GM06990 (cell line): ENCODE data around the gene SLC12A8.

ENCODE experiments used
- DNase-seq: peaks from one replicate; pipeline ENCODE4 v3.0.0-alpha.2; 2011; ENCODE audit not compliant: insufficient read length; ENCODE audit errors: extremely low read depth
- H3K27me3 ChIP-seq: replicated peaks from 2 replicates; pipeline ENCODE4 v1.6.0; 2011; ENCODE audit warnings: low read length; ENCODE audit not compliant: control insufficient read depth, insufficient read depth
- H3K36me3 ChIP-seq: 2 replicates; pipeline ENCODE4 v1.5.1; 2011; ENCODE audit warnings: low read length; ENCODE audit not compliant: control insufficient read depth, insufficient read depth
- H3K4me3 ChIP-seq: replicated peaks from 2 replicates; pipeline ENCODE4 v1.5.1; 2011; ENCODE audit warnings: low read depth, mild to moderate bottlenecking, control low read depth, low read length
- TF ChIP-seq, protein P1 (sequence below): IDR thresholded peaks from 2 replicates; pipeline ENCODE4 v1.5.1; 2011; ENCODE audit warnings: low read length, control low read depth, mild to moderate bottlenecking, inconsistent platforms; ENCODE audit not compliant: insufficient read depth, poor library complexity, severe bottlenecking

Gene SLC12A8

DNA sequence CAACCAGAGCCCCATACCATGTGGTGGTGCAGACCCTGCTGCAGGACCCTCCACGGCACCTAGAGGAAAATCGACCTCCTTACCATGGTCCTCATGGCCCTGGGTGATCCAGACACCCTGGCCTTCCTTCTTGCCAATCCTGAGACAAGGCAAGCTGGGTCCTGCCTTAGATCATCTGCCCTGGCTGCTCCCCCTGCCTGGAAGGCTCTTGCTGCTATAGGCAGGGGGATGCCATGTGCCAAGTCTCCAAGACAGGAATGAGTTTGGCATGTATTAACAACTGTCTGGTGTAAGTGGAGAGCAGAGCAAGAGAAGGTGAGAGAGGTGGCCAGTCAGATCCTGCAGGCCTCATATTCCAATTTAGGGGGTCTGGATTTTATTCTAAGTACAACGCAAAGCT lies 164.3 kb downstream of the SLC12A8 start:
- DNase-seq: no peak
- Histone ChIP-seq H3K4me3 (no peak overlapping the region), H3K36me3 (peaks cover 5% of the 10 kb centered on the region), H3K27me3 (no peaks in the 10 kb centered on the region)
- TF ChIP-seq, protein P1, sequence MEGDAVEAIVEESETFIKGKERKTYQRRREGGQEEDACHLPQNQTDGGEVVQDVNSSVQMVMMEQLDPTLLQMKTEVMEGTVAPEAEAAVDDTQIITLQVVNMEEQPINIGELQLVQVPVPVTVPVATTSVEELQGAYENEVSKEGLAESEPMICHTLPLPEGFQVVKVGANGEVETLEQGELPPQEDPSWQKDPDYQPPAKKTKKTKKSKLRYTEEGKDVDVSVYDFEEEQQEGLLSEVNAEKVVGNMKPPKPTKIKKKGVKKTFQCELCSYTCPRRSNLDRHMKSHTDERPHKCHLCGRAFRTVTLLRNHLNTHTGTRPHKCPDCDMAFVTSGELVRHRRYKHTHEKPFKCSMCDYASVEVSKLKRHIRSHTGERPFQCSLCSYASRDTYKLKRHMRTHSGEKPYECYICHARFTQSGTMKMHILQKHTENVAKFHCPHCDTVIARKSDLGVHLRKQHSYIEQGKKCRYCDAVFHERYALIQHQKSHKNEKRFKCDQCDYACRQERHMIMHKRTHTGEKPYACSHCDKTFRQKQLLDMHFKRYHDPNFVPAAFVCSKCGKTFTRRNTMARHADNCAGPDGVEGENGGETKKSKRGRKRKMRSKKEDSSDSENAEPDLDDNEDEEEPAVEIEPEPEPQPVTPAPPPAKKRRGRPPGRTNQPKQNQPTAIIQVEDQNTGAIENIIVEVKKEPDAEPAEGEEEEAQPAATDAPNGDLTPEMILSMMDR: no peak

DNA sequence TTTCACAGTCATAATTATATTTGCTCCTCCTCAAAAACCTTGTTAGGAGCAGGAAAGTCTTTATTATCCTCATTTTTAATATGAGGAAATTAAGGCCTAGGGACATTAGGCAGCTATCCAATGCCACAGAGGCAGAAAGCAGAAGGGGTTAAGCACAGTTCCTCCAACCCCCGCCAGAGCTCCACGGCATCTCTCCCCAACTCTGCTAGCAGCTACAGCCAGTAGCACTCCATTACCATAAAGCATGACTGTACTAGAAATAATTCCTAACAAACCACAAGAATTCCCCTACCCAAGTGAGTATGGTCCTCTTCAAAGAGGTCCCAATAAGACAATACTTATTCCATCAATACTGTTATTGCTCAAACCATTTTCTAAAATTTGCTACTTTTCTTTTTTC lies 166.6 kb downstream of the SLC12A8 start:
- H3K36me3 ChIP-seq: peaks cover 12% of the 10 kb centered on the region
- no peak for DNase-seq
- no peak overlapping the region for H3K4me3 ChIP-seq
- TF ChIP-seq, protein P1: no peak
- no peaks in the 10 kb centered on the region for H3K27me3 ChIP-seq

DNA sequence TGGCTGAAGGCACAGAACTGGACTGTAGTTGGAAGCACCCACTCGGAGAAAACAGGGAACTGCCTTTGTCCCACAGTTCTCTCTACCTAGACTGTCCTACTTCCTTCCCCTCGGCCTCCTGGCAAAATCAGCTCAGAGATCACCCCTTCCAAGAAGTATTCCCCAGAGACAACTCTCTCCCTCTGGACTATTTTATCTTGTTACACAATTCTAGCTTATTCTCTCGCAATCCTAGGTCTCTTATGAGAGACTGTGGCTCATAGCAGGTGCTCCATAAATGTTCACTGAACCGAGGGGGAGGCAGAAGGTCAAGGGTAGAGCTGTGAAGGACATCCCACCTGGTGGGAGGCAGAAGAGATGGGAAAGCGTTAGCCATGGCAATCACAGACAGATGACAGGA lies 167.4 kb downstream of the SLC12A8 start:
- no peak for DNase-seq
- TF ChIP-seq, protein P1: no peak
- H3K4me3 ChIP-seq: no peak overlapping the region
- H3K36me3 ChIP-seq: peaks cover 12% of the 10 kb centered on the region
- H3K27me3 ChIP-seq: no peaks in the 10 kb centered on the region

DNA sequence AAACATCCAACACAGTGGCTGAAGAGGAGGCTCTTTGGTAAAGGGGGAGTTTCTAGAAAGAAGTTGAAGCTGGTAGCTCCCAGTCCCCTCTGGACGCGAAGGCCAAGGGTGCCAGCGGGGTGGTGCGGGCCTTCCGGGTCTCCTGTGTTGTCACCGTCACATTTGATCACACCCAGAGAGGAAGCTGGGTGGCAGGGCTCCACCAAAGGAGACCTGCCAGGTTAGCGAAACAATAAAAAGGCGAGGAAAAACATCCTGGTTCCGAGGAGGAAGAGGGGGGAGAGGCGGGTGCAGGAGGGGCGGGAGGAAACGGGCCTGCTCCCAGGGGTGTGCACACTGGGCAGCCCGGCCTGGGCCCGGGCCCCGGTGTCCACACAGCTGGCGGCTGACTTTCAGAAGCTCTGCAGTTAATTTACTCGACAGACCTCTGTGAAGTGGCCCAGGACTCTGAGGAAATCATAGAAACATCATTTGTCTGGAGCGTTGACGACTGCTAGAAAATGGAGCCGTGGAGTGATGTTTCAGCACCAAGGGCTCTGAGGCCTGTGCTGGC lies 168.9 kb downstream of the SLC12A8 start:
- no peak overlapping the region for H3K4me3 ChIP-seq
- DNase-seq: no peak
- no peaks in the 10 kb centered on the region for H3K27me3 ChIP-seq
- TF ChIP-seq, protein P1: no peak
- H3K36me3 ChIP-seq: peaks cover 10% of the 10 kb centered on the region

DNA sequence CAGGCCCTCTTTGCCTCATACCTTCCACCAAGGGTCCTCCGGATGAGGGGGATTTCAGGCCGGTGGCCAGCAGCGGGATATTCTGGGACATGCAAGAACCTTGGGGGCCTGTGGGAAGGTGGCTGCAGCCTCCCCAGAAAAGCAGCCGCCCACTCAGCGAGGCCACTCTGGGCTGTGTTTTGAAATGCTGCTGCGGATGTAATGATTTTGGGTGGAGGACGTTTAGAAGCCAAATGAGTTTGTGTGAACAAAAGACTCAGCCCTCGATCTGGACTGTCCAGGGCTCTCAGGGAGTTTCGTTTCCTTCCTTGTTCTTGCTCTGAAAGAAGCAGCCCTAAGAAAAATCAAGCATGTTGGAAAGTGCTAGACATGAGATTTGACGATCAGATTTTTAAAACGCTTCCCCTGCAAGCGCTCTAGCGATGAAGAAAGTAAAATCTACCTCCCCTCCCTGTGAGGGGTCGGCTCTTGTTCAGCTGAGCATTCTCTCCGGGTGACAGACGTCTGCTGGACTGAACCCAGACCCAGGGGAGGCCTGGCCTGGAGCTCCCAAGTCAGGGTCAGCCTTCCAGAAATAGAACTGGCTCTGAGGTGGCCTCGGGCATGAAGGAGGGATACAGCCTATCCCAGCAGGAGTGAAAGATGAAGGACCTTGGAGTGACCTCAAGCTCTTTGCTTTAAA lies 169.7 kb downstream of the SLC12A8 start:
- Histone ChIP-seq H3K4me3 (no peak overlapping the region), H3K36me3 (peaks cover 10% of the 10 kb centered on the region), H3K27me3 (no peaks in the 10 kb centered on the region)
- TF ChIP-seq, protein P1: no peak
- no peak for DNase-seq
